ENCODE measurements around the gene ZMAT5. TPM values are rescaled to one million over a fixed set of nuclear protein-coding genes. Genes with fewer than 3 reads are reported as not detected.

The ZMAT5 gene
- total RNA-seq, 1 donor from 2014 or later = 22.6 TPM

DNA sequence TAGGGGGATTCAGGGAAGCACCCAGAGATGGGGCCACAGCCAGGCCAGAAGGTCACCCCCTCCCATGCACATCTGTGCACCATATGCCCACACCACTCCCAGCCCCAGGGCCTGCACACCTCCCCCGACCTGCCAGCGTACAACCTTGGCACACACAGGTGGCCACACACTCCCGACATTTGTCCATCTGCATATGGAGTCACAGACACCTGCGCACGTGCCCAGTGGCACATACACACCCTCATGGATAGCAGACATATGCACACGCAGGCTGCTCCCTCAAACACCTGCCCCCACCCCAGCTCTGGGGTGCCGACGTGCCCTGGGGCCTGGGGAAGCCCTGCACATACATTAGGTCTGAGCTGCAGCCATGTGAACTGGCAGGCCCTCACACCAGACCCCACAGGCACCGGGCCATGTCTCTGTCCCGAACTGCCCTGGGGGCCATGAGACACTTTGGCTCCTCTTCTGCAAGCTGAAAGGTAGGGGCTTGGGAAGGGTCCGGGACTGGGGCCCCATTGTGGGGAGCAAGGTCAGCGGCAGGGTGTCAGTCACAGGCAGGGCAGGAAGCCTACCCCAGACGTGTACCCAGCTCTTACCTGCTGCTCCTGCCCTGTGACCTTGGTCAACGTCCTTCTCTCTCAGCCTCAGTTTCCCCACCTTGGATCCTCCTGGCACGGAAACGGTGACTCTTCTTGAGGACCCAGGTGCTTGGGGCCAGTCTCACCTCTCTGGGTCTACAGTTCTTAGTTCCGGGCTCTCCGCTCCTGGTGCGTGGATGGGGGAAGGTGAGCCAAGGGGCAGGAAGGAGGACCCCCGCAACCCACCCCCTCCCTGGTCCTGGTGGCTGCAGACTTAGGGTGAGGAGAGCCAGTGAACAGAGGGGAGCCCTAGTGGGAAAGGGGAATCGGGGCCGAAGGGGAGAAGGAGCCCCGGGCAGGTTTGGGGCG lies 47.6 kb downstream of the ZMAT5 start:
- Mint-ChIP-seq H3K4me3 (peak overlapping the region; percentile 28), H3K36me3 (ENCODE audit: low read depth) (no peaks in the 10 kb centered on the region), H3K4me1 (peaks cover 7% of the 10 kb centered on the region), H3K27ac (no peak overlapping the region), H3K9me3 (no peaks in the 10 kb centered on the region), H3K27me3 (peaks cover 43% of the 10 kb centered on the region)
- TF ChIP-seq, protein P1, sequence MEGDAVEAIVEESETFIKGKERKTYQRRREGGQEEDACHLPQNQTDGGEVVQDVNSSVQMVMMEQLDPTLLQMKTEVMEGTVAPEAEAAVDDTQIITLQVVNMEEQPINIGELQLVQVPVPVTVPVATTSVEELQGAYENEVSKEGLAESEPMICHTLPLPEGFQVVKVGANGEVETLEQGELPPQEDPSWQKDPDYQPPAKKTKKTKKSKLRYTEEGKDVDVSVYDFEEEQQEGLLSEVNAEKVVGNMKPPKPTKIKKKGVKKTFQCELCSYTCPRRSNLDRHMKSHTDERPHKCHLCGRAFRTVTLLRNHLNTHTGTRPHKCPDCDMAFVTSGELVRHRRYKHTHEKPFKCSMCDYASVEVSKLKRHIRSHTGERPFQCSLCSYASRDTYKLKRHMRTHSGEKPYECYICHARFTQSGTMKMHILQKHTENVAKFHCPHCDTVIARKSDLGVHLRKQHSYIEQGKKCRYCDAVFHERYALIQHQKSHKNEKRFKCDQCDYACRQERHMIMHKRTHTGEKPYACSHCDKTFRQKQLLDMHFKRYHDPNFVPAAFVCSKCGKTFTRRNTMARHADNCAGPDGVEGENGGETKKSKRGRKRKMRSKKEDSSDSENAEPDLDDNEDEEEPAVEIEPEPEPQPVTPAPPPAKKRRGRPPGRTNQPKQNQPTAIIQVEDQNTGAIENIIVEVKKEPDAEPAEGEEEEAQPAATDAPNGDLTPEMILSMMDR (IDR thresholded peaks at IDR 0.05) = no peak
- DNase-seq (no peak), ATAC-seq (ENCODE audit: low read depth) (no peak)
- intact Hi-C loops (cut with micrococcal nuclease) = no loop called here
- CTCF ChIA-PET = no interaction called here
- POLR2A ChIA-PET = no interaction called here

DNA sequence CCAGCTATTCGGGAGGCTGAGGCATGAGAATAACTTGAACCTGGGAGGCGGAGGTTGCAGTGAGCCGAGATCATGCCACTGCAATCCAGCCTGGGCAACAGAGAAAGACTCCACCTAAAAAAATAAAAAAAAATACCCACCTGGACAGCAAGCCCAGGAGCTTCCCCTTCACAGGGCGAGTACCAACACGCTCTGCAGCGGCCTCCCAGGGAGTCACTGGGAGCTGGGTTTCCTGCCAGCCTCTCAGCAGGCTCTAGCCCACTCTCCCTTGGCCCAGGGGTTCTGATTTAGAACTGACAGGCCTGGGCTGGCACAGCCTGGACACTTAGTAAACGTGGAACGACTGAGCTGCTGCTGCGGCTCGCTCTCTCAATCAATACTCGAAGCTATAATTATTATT lies 49.0 kb downstream of the ZMAT5 start:
- no peak for DNase-seq
- peaks cover 46% of the 10 kb centered on the region for H3K27me3 Mint-ChIP-seq
- peaks cover 7% of the 10 kb centered on the region for H3K4me1 Mint-ChIP-seq
- no peak overlapping the region for H3K27ac Mint-ChIP-seq
- TF ChIP-seq, protein P1 (IDR thresholded peaks at IDR 0.05) = no peak
- no peaks in the 10 kb centered on the region for H3K36me3 Mint-ChIP-seq (ENCODE audit: low read depth)
- intact Hi-C loops (cut with micrococcal nuclease) = no loop called here
- H3K9me3 Mint-ChIP-seq = no peaks in the 10 kb centered on the region
- ChIA-PET POLR2A (no interaction called here), CTCF (interaction anchor here (1.6 kb wide), 1 partner anchor 287 kb away, joined by 3 read pairs; no protein-coding TSS in a partner anchor)
- no peak for ATAC-seq (ENCODE audit: low read depth)
- no peak overlapping the region for H3K4me3 Mint-ChIP-seq

DNA sequence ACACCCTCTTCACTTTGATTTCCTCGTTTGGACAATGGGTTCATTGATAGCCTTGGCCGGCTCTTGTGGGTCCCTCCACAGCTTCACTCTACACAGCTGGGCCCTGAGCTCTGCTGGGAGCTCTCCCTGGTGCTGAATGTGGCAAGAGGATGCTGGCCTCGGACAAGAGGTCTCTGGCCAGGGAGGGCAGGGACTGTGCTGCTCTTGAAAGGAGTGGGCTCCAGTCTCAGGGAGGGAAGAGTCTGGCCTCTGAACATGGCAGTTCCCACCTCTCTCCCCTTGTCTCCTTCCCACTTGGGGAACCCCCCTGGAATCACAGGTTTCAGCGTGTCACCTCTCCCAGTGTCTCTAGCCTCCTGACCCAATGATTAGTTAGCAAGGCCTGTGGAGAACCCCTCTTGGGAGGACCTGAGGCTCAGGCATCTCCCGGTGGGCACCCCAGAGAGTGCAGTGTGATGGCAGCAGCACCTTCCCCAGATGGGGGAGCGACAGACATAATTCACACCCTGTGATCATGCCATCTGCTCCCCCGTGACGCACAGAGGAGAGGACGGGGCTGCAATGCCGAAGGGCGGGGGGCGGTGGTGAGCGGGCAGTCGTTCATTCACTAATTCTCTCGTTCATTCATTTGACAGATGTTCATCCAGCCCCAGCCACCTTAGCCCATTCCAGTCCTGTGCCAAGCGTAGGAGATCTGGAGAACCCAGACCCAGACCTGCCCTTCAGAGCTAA lies 49.8 kb downstream of the ZMAT5 start:
- H3K27me3 Mint-ChIP-seq = peaks cover 48% of the 10 kb centered on the region
- no peak overlapping the region for H3K4me3 Mint-ChIP-seq
- H3K36me3 Mint-ChIP-seq (ENCODE audit: low read depth) = no peaks in the 10 kb centered on the region
- H3K4me1 Mint-ChIP-seq = peaks cover 7% of the 10 kb centered on the region
- ChIA-PET CTCF (interaction anchor here (1.6 kb wide), 1 partner anchor 288 kb away, joined by 3 read pairs; no protein-coding TSS in a partner anchor), POLR2A (no interaction called here)
- intact Hi-C loops (cut with micrococcal nuclease) = no loop called here
- H3K9me3 Mint-ChIP-seq = no peaks in the 10 kb centered on the region
- ATAC-seq (ENCODE audit: low read depth) = no peak
- no peak for DNase-seq
- H3K27ac Mint-ChIP-seq = no peak overlapping the region
- TF ChIP-seq, protein P1 (IDR thresholded peaks at IDR 0.05) = no peak

DNA sequence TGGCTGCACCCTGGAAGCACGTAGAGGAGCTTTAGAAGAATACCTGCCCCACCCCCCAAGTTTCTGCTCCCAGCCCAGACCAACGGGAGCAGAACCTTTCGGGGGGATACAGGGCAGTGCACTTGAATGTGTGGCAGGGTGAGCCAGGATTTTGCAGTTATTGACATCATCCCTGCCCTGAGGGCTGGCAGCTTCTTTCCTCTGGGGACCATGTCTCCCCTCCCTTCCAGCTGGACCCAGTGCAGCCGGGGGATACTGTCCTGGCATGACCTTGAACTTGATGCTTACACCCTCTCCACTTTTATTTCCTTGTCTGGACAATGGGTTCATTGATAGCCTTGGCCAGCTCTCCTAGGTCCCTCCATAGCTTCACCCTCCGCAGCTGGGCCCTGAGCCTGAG lies 51.1 kb downstream of the ZMAT5 start:
- POLR2A ChIA-PET = no interaction called here

More for the DNA sequence above, 51.1 kb downstream of the ZMAT5 start:
- no peak for ATAC-seq (ENCODE audit: low read depth)
- intact Hi-C loops (cut with micrococcal nuclease) = no loop called here
- no peak for DNase-seq
- Mint-ChIP-seq H3K36me3 (ENCODE audit: low read depth) (no peaks in the 10 kb centered on the region), H3K4me3 (no peak overlapping the region), H3K9me3 (no peaks in the 10 kb centered on the region), H3K27me3 (peaks cover 45% of the 10 kb centered on the region), H3K27ac (no peak overlapping the region), H3K4me1 (peaks cover 5% of the 10 kb centered on the region)
- CTCF ChIA-PET = no interaction called here
- TF ChIP-seq, protein P1 (IDR thresholded peaks at IDR 0.05) = no peak

Data from activated B cell treated with CpG ODN at 0.5 μM for 24 hours (primary cell).